Uterus (tissue), 2 donors: ENCODE results near the gene NPHP4.

Experiments used
- POLR2A ChIP-seq, 2 donors: fragments of 450-650 bp; IDR thresholded peaks; one replicate each; pipeline ENCODE4 v1.6.1; 2016; ENCODE audit warnings: antibody characterized with exemption in 2 of 2, mild to moderate bottlenecking in 1 of 2, moderate library complexity in 1 of 2
- TF ChIP-seq, protein P1 (sequence below), 4 experiments: fragments of 200-600 bp in 2 of 4; fragments of 450-650 bp in 2 of 4; sonication (generic) in 2 of 4; IDR thresholded peaks; one replicate each; pipeline ENCODE4 v1.5.1; 2016 to 2019; ENCODE audit warnings: antibody characterized with exemption in 4 of 4, mild to moderate bottlenecking in 2 of 4, moderate library complexity in 1 of 4

DNA sequence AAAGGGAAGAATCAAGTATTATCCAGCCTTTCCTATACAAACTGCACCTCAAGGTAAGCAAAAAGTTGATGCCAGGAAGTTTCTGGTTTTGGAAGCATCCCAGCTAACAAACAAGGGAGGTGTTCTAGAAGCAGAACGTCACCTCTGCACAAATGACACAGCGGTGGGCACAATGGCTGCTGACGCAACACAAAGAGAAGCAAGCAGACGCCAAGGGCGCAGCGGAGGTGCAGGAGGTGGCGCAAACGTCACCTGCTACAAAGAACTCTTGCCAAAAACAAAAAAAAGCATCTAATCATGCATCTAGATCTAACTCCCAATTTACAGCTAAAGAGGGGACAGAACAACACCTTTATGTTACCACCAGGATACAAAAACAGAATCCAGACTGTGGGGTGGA, 88.5 kb downstream of the NPHP4 start:
- TF ChIP-seq, protein P1, sequence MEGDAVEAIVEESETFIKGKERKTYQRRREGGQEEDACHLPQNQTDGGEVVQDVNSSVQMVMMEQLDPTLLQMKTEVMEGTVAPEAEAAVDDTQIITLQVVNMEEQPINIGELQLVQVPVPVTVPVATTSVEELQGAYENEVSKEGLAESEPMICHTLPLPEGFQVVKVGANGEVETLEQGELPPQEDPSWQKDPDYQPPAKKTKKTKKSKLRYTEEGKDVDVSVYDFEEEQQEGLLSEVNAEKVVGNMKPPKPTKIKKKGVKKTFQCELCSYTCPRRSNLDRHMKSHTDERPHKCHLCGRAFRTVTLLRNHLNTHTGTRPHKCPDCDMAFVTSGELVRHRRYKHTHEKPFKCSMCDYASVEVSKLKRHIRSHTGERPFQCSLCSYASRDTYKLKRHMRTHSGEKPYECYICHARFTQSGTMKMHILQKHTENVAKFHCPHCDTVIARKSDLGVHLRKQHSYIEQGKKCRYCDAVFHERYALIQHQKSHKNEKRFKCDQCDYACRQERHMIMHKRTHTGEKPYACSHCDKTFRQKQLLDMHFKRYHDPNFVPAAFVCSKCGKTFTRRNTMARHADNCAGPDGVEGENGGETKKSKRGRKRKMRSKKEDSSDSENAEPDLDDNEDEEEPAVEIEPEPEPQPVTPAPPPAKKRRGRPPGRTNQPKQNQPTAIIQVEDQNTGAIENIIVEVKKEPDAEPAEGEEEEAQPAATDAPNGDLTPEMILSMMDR (IDR thresholded peaks at IDR 0.05): no peak
- no peak for TF ChIP-seq POLR2A (IDR thresholded peaks at IDR 0.05)
